Measurements from ENCODE around the gene TMEM82. TPM values are rescaled to one million over a fixed set of nuclear protein-coding genes. Genes with fewer than 3 reads are reported as not detected.

Gene TMEM82
- total RNA-seq, 4 donors from 2014 or later = 1.8 to 30.3 (median 19.2) TPM

DNA sequence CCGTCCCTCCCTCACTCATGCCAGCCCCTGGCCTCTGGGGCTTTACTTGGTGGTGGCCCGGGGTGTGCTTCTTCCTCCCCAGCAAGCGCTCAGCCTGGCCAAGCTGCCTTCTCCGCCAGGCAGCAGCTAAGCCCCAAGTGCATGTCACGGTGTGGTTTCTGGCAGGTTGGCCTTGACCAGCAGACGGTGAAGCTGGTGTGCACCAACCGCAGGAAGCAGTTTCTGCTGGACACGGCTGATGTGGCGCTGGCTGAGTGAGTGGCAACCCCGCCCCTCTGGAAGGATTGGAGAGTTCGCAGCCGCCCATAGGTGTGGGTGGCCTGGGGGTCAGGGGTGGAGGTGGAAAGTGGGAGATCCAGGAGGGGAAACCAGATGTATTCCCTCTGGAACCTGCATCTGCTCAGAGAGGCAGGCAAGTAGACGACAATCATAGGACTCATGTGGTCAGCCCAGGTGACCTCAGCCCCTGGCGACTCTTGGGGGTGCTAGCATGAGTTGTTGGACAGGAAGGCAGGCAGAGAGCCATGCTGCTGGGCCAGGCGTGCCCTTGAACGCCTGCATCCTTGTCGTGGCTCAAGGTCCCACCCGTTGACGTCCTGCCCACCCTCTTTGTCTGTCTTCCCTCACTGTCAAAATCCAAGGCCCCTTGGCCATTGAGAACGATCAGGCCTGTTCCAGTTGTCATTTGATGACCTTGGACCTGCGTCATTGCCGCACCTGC is 13.2 kb upstream of the TMEM82 start:
- H3K36me3 ChIP-seq = peaks cover 0 to 58% (median 28%) of the 10 kb centered on the region in 4 donors
- in situ Hi-C loops (cut with MboI; ENCODE audit: low pct_ligation_motif_present in 1 of 4, low pct_unique_long_range_greater_than_20kb in 1 of 4, low sequenced_read_pairs in 3 of 4) (no loop called here), intact Hi-C loops (cut with DNase I; ENCODE audit: low total_unique reads) (no loop called here)
- no peak overlapping the region for H3K4me3 ChIP-seq
- 89% methylated on average over 18 of the region's 22 CpGs; no CpG with 5 or more reads in 1 of the 2 donors for WGBS, 2 donors (ENCODE audit: low coverage in 1 of 2)
- DNase-seq = no peak
- no peaks in the 10 kb centered on the region for H3K9me3 ChIP-seq
- H3K4me1 ChIP-seq = no peaks in the 10 kb centered on the region
- H3K27me3 ChIP-seq = no peaks in the 10 kb centered on the region
- no peak overlapping the region for H3K27ac ChIP-seq
- TF ChIP-seq POLR2A (IDR thresholded peaks at IDR 0.05) = no peak
- TF ChIP-seq EP300 (IDR thresholded peaks at IDR 0.05; ENCODE audit: low read depth) = no peak
- no peak for TF ChIP-seq POLR2AphosphoS5 (IDR thresholded peaks at IDR 0.05)
- TF ChIP-seq, protein P1, sequence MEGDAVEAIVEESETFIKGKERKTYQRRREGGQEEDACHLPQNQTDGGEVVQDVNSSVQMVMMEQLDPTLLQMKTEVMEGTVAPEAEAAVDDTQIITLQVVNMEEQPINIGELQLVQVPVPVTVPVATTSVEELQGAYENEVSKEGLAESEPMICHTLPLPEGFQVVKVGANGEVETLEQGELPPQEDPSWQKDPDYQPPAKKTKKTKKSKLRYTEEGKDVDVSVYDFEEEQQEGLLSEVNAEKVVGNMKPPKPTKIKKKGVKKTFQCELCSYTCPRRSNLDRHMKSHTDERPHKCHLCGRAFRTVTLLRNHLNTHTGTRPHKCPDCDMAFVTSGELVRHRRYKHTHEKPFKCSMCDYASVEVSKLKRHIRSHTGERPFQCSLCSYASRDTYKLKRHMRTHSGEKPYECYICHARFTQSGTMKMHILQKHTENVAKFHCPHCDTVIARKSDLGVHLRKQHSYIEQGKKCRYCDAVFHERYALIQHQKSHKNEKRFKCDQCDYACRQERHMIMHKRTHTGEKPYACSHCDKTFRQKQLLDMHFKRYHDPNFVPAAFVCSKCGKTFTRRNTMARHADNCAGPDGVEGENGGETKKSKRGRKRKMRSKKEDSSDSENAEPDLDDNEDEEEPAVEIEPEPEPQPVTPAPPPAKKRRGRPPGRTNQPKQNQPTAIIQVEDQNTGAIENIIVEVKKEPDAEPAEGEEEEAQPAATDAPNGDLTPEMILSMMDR (IDR thresholded peaks at IDR 0.05) = no peak

DNA sequence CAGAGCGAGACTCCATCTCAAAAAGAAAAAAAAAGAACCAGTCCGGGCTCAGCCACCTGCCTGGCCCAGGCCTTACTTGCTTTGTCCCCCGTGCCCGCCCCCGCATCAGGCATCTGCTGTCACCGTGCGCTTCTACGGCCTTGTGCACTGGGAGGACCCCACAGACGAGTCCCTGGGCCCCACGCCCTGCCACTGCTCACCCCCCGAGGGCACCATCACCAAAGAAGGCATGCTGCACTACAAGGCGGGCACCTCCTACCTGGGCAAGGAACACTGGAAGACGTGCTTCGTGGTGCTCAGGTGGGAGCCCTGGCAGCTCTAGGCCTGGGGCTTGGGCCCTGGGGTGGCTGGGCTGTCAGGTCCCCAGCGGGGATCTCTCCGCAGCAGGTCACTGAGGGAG is 11.9 kb upstream of the TMEM82 start:
- TF ChIP-seq POLR2AphosphoS5 (IDR thresholded peaks at IDR 0.05) (no peak), EP300 (IDR thresholded peaks at IDR 0.05; ENCODE audit: low read depth) (no peak), POLR2A (IDR thresholded peaks at IDR 0.05) (no peak)
- TF ChIP-seq, protein P1 (IDR thresholded peaks at IDR 0.05) = no peak
- intact Hi-C loops (cut with DNase I; ENCODE audit: low total_unique reads) (no loop called here), in situ Hi-C loops (cut with MboI; ENCODE audit: low pct_ligation_motif_present in 1 of 4, low pct_unique_long_range_greater_than_20kb in 1 of 4, low sequenced_read_pairs in 3 of 4) (no loop called here)
- no peak overlapping the region for H3K4me3 ChIP-seq
- no peaks in the 10 kb centered on the region for H3K9me3 ChIP-seq
- peaks cover 0 to 58% (median 28%) of the 10 kb centered on the region in 4 donors for H3K36me3 ChIP-seq
- H3K4me1 ChIP-seq = peaks cover 6 to 8% (median 7%) of the 10 kb centered on the region in 4 donors
- H3K27ac ChIP-seq = no peak overlapping the region
- DNase-seq = no peak
- WGBS, 2 donors (ENCODE audit: low coverage in 1 of 2) = 95 to 100% methylated on average over 1 to 16 of the region's 16 CpGs
- no peaks in the 10 kb centered on the region for H3K27me3 ChIP-seq

DNA sequence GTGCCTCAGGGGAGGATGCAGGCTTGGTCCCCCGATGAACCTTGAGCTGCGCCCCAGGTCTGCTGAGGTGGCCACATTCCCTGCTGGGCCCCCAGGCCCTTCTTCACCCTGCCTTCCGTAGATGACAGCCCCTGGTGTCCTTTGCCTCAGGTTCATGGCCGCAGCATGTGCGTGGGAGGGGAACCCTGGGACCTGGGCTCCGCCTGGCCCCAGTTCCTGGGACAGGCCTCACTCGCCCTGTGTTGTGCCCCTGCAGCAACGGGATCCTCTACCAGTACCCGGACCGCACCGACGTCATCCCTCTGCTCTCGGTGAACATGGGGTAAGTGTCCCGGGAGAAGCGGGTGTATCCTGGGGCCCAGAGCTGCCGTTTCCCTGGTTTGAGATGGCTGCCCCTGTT is 11.4 kb upstream of the TMEM82 start:
- Histone ChIP-seq H3K4me1 (peaks cover 10 to 13% (median 12%) of the 10 kb centered on the region in 4 donors), H3K9me3 (no peaks in the 10 kb centered on the region), H3K27ac (no peak overlapping the region), H3K27me3 (no peaks in the 10 kb centered on the region), H3K4me3 (no peak overlapping the region), H3K36me3 (peaks cover 0 to 53% (median 26%) of the 10 kb centered on the region in 4 donors)
- WGBS, 2 donors (ENCODE audit: low coverage in 1 of 2) = 87% methylated on average over 10 of the region's 16 CpGs; no CpG with 5 or more reads in 1 of the 2 donors
- TF ChIP-seq POLR2AphosphoS5 (IDR thresholded peaks at IDR 0.05) (no peak), EP300 (IDR thresholded peaks at IDR 0.05; ENCODE audit: low read depth) (no peak), POLR2A (IDR thresholded peaks at IDR 0.05) (no peak)
- TF ChIP-seq, protein P1 (IDR thresholded peaks at IDR 0.05) = no peak
- no peak for DNase-seq
- intact Hi-C loops (cut with DNase I; ENCODE audit: low total_unique reads) (no loop called here), in situ Hi-C loops (cut with MboI; ENCODE audit: low pct_ligation_motif_present in 1 of 4, low pct_unique_long_range_greater_than_20kb in 1 of 4, low sequenced_read_pairs in 3 of 4) (no loop called here)

DNA sequence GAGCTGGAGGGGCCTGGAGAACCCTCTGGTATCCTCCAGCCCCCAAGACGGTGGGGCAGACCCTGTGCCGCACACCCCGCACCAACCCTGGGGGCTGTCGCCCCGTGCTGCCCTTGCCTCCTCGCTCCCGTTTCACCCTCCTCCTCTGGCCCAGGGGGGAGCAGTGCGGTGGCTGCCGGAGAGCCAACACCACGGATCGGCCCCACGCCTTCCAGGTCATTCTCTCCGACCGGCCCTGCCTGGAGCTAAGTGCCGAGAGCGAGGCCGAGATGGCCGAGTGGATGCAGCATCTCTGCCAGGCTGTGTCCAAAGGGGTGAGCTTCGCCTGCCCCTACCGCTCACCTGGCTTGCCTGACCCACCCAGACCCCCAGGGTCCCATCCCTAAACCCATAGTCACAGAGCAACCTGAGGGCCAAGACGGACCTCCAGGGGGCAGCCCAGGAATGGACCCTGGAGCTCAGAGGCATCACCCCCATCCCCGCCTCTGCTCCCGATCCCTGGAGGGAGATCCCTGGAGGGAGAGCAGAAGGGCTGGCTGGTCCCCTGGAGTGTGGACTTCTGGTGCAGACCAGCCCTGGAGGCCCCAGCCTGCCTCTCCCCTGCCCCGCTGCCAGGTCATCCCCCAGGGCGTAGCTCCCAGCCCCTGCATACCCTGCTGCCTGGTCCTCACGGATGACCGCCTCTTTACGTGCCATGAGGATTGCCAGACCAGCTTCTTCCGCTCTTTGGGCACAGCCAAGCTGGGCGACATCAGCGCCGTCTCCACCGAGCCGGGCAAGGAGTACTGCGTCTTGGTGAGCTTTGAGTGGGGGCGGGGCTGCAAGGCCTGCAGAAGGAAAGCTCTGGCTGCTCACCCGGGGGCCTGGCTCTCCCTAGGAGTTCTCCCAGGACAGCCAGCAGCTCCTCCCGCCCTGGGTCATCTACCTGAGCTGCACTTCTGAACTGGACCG is 10.3 kb upstream of the TMEM82 start:
- TF ChIP-seq POLR2A (IDR thresholded peaks at IDR 0.05) (no peak), EP300 (IDR thresholded peaks at IDR 0.05; ENCODE audit: low read depth) (no peak), POLR2AphosphoS5 (IDR thresholded peaks at IDR 0.05) (no peak)
- TF ChIP-seq, protein P1 (IDR thresholded peaks at IDR 0.05) = no peak
- Histone ChIP-seq H3K9me3 (no peaks in the 10 kb centered on the region), H3K4me3 (no peak overlapping the region), H3K27me3 (no peaks in the 10 kb centered on the region), H3K27ac (no peak overlapping the region), H3K36me3 (peaks cover 0 to 50% (median 24%) of the 10 kb centered on the region in 4 donors), H3K4me1 (peaks cover 11 to 22% (median 21%) of the 10 kb centered on the region in 4 donors)
- DNase-seq = no peak
- in situ Hi-C loops (cut with MboI; ENCODE audit: low pct_ligation_motif_present in 1 of 4, low pct_unique_long_range_greater_than_20kb in 1 of 4, low sequenced_read_pairs in 3 of 4) (no loop called here), intact Hi-C loops (cut with DNase I; ENCODE audit: low total_unique reads) (no loop called here)
- WGBS, 2 donors (ENCODE audit: low coverage in 1 of 2) = 94% methylated on average over 38 of the region's 39 CpGs; no CpG with 5 or more reads in 1 of the 2 donors

Measured in transverse colon (tissue), 4 donors.